HepG2 (cell line): ENCODE results near the gene TMEM253. TPM values are rescaled to one million over a fixed set of nuclear protein-coding genes. Genes with fewer than 3 reads are reported as not detected.

Experiments
- CEBPG ChIP-seq: IDR thresholded peaks from 2 replicates; pipeline ENCODE4 v1.6.1; 2016
- DPF2 ChIP-seq: sonication (generic); formaldehyde crosslinking; IDR thresholded peaks from 2 replicates; pipeline ENCODE4 v1.4.0; 2020; ENCODE audit warnings: mild to moderate bottlenecking, low read depth, missing genetic modification reagents, borderline replicate concordance
- IRX3 ChIP-seq: sonication (generic); formaldehyde crosslinking; IDR thresholded peaks from 2 replicates; pipeline ENCODE4 v1.8.1; 2023; ENCODE audit warnings: mild to moderate bottlenecking, low read depth, missing genetic modification reagents, borderline replicate concordance
- PAX8 ChIP-seq: sonication (generic); formaldehyde crosslinking; IDR thresholded peaks from 2 replicates; pipeline ENCODE4 v1.8.0; 2022; ENCODE audit warnings: mild to moderate bottlenecking, missing genetic modification reagents, borderline replicate concordance
- PRPF4 ChIP-seq: fragments of 200-400 bp; formaldehyde crosslinking; IDR thresholded peaks from 2 replicates; pipeline ENCODE4 v1.6.1; 2016; ENCODE audit warnings: low read length, low read depth; ENCODE audit not compliant: poor library complexity, severe bottlenecking
- SP1 ChIP-seq, 2 experiments: fragments of 450-650 bp in 1 of 2; sonication (generic) in 1 of 2; formaldehyde crosslinking in 1 of 2; IDR thresholded peaks; 2 replicates each; pipeline versions ENCODE4 v1.4.0 to v1.6.1; 2016 to 2020; ENCODE audit warnings: missing genetic modification reagents in 1 of 2
- SP4 ChIP-seq: sonication (generic); formaldehyde crosslinking; IDR thresholded peaks from 2 replicates; pipeline ENCODE4 v1.8.1; 2023; ENCODE audit warnings: mild to moderate bottlenecking, missing genetic modification reagents
- WIZ ChIP-seq: sonication (generic); formaldehyde crosslinking; IDR thresholded peaks from 2 replicates; pipeline ENCODE4 v1.5.1; 2020; ENCODE audit warnings: mild to moderate bottlenecking, missing genetic modification reagents
- ZMYM4 ChIP-seq: sonication (generic); formaldehyde crosslinking; IDR thresholded peaks from 2 replicates; pipeline ENCODE4 v1.8.1; 2023; ENCODE audit warnings: mild to moderate bottlenecking, missing genetic modification reagents
- ZNF337 ChIP-seq: sonication (generic); formaldehyde crosslinking; IDR thresholded peaks from 2 replicates; pipeline ENCODE4 v1.5.1; 2020; ENCODE audit warnings: missing genetic modification reagents, low read depth, mild to moderate bottlenecking, borderline replicate concordance
- ZNF354B ChIP-seq: sonication (generic); formaldehyde crosslinking; IDR thresholded peaks from 2 replicates; pipeline ENCODE4 v1.8.0; 2022; ENCODE audit warnings: mild to moderate bottlenecking, missing genetic modification reagents
- ZNF383 ChIP-seq: sonication (generic); formaldehyde crosslinking; IDR thresholded peaks from 2 replicates; pipeline ENCODE4 v1.4.0; 2020; ENCODE audit warnings: missing genetic modification reagents, mild to moderate bottlenecking, borderline replicate concordance
- ZNF644 ChIP-seq: IDR thresholded peaks from 2 replicates; pipeline ENCODE4 v1.6.1; 2016; ENCODE audit warnings: low read depth
- ZNF883 ChIP-seq: sonication (generic); formaldehyde crosslinking; IDR thresholded peaks from 2 replicates; pipeline ENCODE4 v1.5.1; 2020; ENCODE audit warnings: mild to moderate bottlenecking, missing genetic modification reagents; ENCODE audit errors: not compliant biosample characterization
- polyA plus RNA-seq, 8 experiments: library from polyadenylated mRNA; depleted of rRNA in 3 of 8; stranded (reverse) in 7 of 8; unstranded in 1 of 8; fragments of >200 nt; fragmentation: Illumina TruSeq in 4 of 8; extraction: Trizol in 4 of 8; gene quantifications; 2 replicates each; pipeline versions ENCODE4 v1.2.1 to v1.2.3, GENCODE V29; 2011 to 2016; ENCODE audit warnings: low read depth in 4 of 8, missing spikeins in 1 of 8, mixed read lengths in 1 of 8; ENCODE audit not compliant: insufficient read depth in 1 of 8
- total RNA-seq, 5 experiments: library from RNA; depleted of rRNA; stranded (reverse); fragments of >200 nt; fragmentation: Illumina TruSeq; extraction: Trizol; gene quantifications; 2 replicates each; pipeline ENCODE4 v1.2.3, GENCODE V29; 2016; ENCODE audit warnings: low read depth in 1 of 5
- TF ChIP-seq, protein P1 (sequence below): sonication (generic); formaldehyde crosslinking; IDR thresholded peaks from 2 replicates; pipeline ENCODE4 v1.8.1; 2022; ENCODE audit warnings: mild to moderate bottlenecking, missing genetic modification reagents
- TF ChIP-seq, protein P2 (sequence below): sonication (generic); formaldehyde crosslinking; IDR thresholded peaks from 2 replicates; pipeline ENCODE4 v1.4.0; 2020; ENCODE audit warnings: missing genetic modification reagents
- TF ChIP-seq, protein P3 (sequence below): fragments of 450-650 bp; IDR thresholded peaks from 2 replicates; pipeline ENCODE4 v1.6.1; 2016
- TF ChIP-seq, protein P4 (sequence below): sonication (generic); formaldehyde crosslinking; IDR thresholded peaks from 2 replicates; pipeline ENCODE4 v1.4.0; 2020; ENCODE audit warnings: missing genetic modification reagents, mild to moderate bottlenecking, borderline replicate concordance
- TF ChIP-seq, protein P5 (sequence below): sonication (generic); formaldehyde crosslinking; IDR thresholded peaks from 2 replicates; pipeline ENCODE4 v1.4.0; 2020; ENCODE audit warnings: mild to moderate bottlenecking, missing genetic modification reagents
- TF ChIP-seq, protein P6 (sequence below): sonication (generic); formaldehyde crosslinking; IDR thresholded peaks from 2 replicates; pipeline ENCODE4 v1.4.0; 2020; ENCODE audit warnings: low read depth, mild to moderate bottlenecking, missing genetic modification reagents

TMEM253 gene
- total and polyA plus RNA-seq, 2 of the 13 experiments (the other 11 are each of a cell fraction or from before 2014, with no cell fraction given) = 0.29 to 0.45 TPM

DNA sequence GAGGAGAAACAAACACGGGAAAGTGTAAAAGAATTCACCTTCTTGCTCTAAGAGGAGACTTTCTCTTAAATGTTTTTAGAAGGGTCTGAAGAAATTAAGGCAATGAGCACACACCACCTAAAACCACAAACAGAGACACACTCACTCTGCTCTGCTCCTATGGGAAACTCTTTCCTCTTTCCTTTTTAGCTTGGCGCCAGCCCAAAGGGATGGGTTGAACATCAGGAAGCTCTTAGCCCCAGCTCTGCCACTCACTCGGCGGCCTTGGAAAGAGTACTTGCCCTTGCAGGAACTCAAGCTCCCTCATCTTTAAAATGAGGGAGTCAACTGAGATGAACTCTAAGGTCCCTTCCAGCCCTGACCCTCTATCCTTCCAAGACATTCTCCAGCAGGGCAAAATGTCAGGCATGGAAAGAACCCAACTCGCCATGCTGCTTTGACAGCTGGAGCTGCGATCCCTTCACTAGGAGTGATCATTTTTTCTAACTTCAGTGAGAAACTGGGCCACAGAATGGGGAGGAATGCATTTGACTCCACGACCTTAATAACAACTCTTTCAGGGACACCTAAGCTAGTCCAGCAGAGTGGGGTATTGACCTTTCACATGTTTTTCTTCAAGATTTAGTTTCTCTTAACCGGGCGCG, 44.2 kb upstream of the TMEM253 start (continued):
- TF ChIP-seq, protein P1, sequence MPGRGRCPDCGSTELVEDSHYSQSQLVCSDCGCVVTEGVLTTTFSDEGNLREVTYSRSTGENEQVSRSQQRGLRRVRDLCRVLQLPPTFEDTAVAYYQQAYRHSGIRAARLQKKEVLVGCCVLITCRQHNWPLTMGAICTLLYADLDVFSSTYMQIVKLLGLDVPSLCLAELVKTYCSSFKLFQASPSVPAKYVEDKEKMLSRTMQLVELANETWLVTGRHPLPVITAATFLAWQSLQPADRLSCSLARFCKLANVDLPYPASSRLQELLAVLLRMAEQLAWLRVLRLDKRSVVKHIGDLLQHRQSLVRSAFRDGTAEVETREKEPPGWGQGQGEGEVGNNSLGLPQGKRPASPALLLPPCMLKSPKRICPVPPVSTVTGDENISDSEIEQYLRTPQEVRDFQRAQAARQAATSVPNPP (CRISPR knock-in tag) = no peak
- TF ChIP-seq ZNF883 (peak; percentile 38), ZNF337 (CRISPR knock-in tag) (0 out of 2 replicates have a peak, but pooled peaks have one; percentile 8), ZMYM4 (CRISPR knock-in tag) (0 out of 2 replicates have a peak, but pooled peaks have one; percentile 32), ZNF354B (CRISPR knock-in tag) (0 out of 2 replicates have a peak, but pooled peaks have one; percentile 24), IRX3 (CRISPR knock-in tag) (no peak), ZNF644 (CRISPR knock-in tag) (peak; percentile 47; the same call in 1 of the 2 replicates), DPF2 (CRISPR knock-in tag) (peak; percentile 26; the same call in 1 of the 2 replicates), CEBPG (CRISPR knock-in tag) (no peak), PRPF4 (no peak), SP4 (CRISPR knock-in tag) (no peak), SP1 (IDR thresholded peaks at IDR 0.05) (no peak), SP1 (CRISPR knock-in tag; IDR thresholded peaks at IDR 0.05) (no peak), PAX8 (CRISPR knock-in tag) (no peak), WIZ (CRISPR knock-in tag) (0 out of 2 replicates have a peak, but pooled peaks have one; percentile 41), ZNF383 (CRISPR knock-in tag) (no peak)
- TF ChIP-seq, protein P2, sequence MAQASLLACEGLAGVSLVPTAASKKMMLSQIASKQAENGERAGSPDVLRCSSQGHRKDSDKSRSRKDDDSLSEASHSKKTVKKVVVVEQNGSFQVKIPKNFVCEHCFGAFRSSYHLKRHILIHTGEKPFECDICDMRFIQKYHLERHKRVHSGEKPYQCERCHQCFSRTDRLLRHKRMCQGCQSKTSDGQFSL (CRISPR knock-in tag) = no peak
- TF ChIP-seq, protein P3, sequence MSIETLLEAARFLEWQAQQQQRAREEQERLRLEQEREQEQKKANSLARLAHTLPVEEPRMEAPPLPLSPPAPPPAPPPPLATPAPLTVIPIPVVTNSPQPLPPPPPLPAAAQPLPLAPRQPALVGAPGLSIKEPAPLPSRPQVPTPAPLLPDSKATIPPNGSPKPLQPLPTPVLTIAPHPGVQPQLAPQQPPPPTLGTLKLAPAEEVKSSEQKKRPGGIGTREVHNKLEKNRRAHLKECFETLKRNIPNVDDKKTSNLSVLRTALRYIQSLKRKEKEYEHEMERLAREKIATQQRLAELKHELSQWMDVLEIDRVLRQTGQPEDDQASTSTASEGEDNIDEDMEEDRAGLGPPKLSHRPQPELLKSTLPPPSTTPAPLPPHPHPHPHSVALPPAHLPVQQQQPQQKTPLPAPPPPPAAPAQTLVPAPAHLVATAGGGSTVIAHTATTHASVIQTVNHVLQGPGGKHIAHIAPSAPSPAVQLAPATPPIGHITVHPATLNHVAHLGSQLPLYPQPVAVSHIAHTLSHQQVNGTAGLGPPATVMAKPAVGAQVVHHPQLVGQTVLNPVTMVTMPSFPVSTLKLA = no peak
- TF ChIP-seq, protein P4, sequence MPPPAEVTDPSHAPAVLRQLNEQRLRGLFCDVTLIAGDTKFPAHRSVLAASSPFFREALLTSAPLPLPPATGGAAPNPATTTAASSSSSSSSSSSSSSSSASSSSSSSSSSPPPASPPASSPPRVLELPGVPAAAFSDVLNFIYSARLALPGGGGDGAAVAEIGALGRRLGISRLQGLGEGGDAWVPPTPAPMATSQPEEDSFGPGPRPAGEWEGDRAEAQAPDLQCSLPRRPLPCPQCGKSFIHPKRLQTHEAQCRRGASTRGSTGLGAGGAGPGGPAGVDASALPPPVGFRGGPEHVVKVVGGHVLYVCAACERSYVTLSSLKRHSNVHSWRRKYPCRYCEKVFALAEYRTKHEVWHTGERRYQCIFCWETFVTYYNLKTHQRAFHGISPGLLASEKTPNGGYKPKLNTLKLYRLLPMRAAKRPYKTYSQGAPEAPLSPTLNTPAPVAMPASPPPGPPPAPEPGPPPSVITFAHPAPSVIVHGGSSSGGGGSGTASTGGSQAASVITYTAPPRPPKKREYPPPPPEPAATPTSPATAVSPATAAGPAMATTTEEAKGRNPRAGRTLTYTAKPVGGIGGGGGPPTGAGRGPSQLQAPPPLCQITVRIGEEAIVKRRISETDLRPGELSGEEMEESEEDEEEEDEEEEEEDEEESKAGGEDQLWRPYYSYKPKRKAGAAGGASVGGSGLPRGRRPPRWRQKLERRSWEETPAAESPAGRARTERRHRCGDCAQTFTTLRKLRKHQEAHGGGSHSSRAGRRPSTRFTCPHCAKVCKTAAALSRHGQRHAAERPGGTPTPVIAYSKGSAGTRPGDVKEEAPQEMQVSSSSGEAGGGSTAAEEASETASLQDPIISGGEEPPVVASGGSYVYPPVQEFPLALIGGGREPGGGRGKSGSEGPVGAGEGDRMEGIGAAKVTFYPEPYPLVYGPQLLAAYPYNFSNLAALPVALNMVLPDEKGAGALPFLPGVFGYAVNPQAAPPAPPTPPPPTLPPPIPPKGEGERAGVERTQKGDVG (CRISPR knock-in tag) = peak; percentile 82; the same call in 1 of the 2 replicates
- TF ChIP-seq, protein P5, sequence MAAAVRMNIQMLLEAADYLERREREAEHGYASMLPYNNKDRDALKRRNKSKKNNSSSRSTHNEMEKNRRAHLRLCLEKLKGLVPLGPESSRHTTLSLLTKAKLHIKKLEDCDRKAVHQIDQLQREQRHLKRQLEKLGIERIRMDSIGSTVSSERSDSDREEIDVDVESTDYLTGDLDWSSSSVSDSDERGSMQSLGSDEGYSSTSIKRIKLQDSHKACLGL (CRISPR knock-in tag) = no peak
- TF ChIP-seq, protein P6, sequence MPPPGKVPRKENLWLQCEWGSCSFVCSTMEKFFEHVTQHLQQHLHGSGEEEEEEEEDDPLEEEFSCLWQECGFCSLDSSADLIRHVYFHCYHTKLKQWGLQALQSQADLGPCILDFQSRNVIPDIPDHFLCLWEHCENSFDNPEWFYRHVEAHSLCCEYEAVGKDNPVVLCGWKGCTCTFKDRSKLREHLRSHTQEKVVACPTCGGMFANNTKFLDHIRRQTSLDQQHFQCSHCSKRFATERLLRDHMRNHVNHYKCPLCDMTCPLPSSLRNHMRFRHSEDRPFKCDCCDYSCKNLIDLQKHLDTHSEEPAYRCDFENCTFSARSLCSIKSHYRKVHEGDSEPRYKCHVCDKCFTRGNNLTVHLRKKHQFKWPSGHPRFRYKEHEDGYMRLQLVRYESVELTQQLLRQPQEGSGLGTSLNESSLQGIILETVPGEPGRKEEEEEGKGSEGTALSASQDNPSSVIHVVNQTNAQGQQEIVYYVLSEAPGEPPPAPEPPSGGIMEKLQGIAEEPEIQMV (CRISPR knock-in tag) = 0 out of 2 replicates have a peak, but pooled peaks have one; percentile 40
